Measurements from ENCODE around the gene ZNF543.

Gene ZNF543

GRCh38 chr19:57357406-57357805 lies 37.1 kb downstream of the ZNF543 start:
- no peaks in the 10 kb centered on the region for H3K9me3 ChIP-seq (ENCODE audit: insufficient read depth, low read length)
- H4K20me1 ChIP-seq (ENCODE audit: insufficient read depth, low read length), result no peaks in the 10 kb centered on the region; the same call in 1 of the 2 replicates
- H3K27me3 ChIP-seq (ENCODE audit: low read depth, low read length), result no peaks in the 10 kb centered on the region
- TF ChIP-seq EZH2phosphoT487 (IDR thresholded peaks at IDR 0.05; ENCODE audit: low read depth), result no peak
- TF ChIP-seq CTCF (IDR thresholded peaks at IDR 0.05; ENCODE audit: low read depth, low read length), result no peak
- H3K4me3 ChIP-seq (ENCODE audit: low read length), result no peak overlapping the region
- H3K9ac ChIP-seq (ENCODE audit: low read length), result no peak overlapping the region
- peaks cover 20% of the 10 kb centered on the region for H3K79me2 ChIP-seq (ENCODE audit: low read length)
- H2AFZ ChIP-seq (ENCODE audit: low read depth, low read length), result no peak overlapping the region
- H3K27ac ChIP-seq (ENCODE audit: low read length), result no peak overlapping the region
- H3K36me3 ChIP-seq (replicated peaks; ENCODE audit: low read depth, low read length), result peaks cover 50% of the 10 kb centered on the region
- peaks cover 6% of the 10 kb centered on the region for H3K4me1 ChIP-seq (ENCODE audit: low read length)
- no peak overlapping the region for H3K4me2 ChIP-seq (ENCODE audit: low read length)

- no peaks in the 10 kb centered on the region for H4K20me1 ChIP-seq (ENCODE audit: insufficient read depth, low read length)
- H3K4me1 ChIP-seq (ENCODE audit: low read length), result peaks cover 9% of the 10 kb centered on the region
- no peaks in the 10 kb centered on the region for H3K9me3 ChIP-seq (ENCODE audit: insufficient read depth, low read length)
- no peak overlapping the region for H3K4me3 ChIP-seq (ENCODE audit: low read length)
- H3K27ac ChIP-seq (ENCODE audit: low read length), result no peak overlapping the region
- peaks cover 15% of the 10 kb centered on the region for H3K79me2 ChIP-seq (ENCODE audit: low read length)
- H3K4me2 ChIP-seq (ENCODE audit: low read length), result no peak overlapping the region
- H3K9ac ChIP-seq (ENCODE audit: low read length), result no peak overlapping the region
- peaks cover 49% of the 10 kb centered on the region for H3K36me3 ChIP-seq (replicated peaks; ENCODE audit: low read depth, low read length)
- TF ChIP-seq CTCF (IDR thresholded peaks at IDR 0.05; ENCODE audit: low read depth, low read length), result no peak
- TF ChIP-seq EZH2phosphoT487 (IDR thresholded peaks at IDR 0.05; ENCODE audit: low read depth), result no peak
- no peaks in the 10 kb centered on the region for H3K27me3 ChIP-seq (ENCODE audit: low read depth, low read length)
- H2AFZ ChIP-seq (ENCODE audit: low read depth, low read length), result no peak overlapping the region
Measured at GRCh38 chr19:57359300-57359699, 39.0 kb downstream of the ZNF543 start.

- H3K4me2 ChIP-seq (ENCODE audit: low read length), result peak overlapping the region; percentile 88
- TF ChIP-seq CTCF (IDR thresholded peaks at IDR 0.05; ENCODE audit: low read depth, low read length), result no peak
- no peak for TF ChIP-seq EZH2phosphoT487 (IDR thresholded peaks at IDR 0.05; ENCODE audit: low read depth)
- H3K36me3 ChIP-seq (replicated peaks; ENCODE audit: low read depth, low read length), result peaks cover 22% of the 10 kb centered on the region
- H3K27me3 ChIP-seq (ENCODE audit: low read depth, low read length), result no peaks in the 10 kb centered on the region
- peak overlapping the region; percentile 76 for H3K9ac ChIP-seq (ENCODE audit: low read length)
- peak overlapping the region; percentile 80 for H3K4me3 ChIP-seq (ENCODE audit: low read length)
- peaks cover 12% of the 10 kb centered on the region for H3K4me1 ChIP-seq (ENCODE audit: low read length)
- peak overlapping the region; percentile 55; the same call in 1 of the 2 replicates for H3K27ac ChIP-seq (ENCODE audit: low read length)
- peaks cover 21% of the 10 kb centered on the region for H3K79me2 ChIP-seq (ENCODE audit: low read length)
- H3K9me3 ChIP-seq (ENCODE audit: insufficient read depth, low read length), result no peaks in the 10 kb centered on the region
- H2AFZ ChIP-seq (ENCODE audit: low read depth, low read length), result no peak overlapping the region; the same call in 1 of the 2 replicates
- no peaks in the 10 kb centered on the region for H4K20me1 ChIP-seq (ENCODE audit: insufficient read depth, low read length)
Measured at GRCh38 chr19:57362419-57362818, 42.1 kb downstream of the ZNF543 start.

GRCh38 chr19:57362997-57363687 lies 42.9 kb downstream of the ZNF543 start, which contains the start of the genes TRAPPC2B and ZNF547:
Gene TRAPPC2B, plus strand, starts transcription at chr19:57363551. Its CDS starts 1,283 bp downstream, at chr19:57364834.
Gene ZNF547, plus strand, starts transcription at chr19:57363551. Its CDS starts 5,005 bp downstream, at chr19:57368556.
- Histone ChIP-seq H3K4me2 (ENCODE audit: low read length) (peak within 1 kb of the TSS; percentile 89), H3K9me3 (ENCODE audit: insufficient read depth, low read length) (no peaks in the 10 kb centered on the region), H2AFZ (ENCODE audit: low read depth, low read length) (peak within 1 kb of the TSS; percentile 84), H3K4me3 (ENCODE audit: low read length) (peak within 1 kb of the TSS; percentile 80), H3K9ac (ENCODE audit: low read length) (peak within 1 kb of the TSS; percentile 80), H4K20me1 (ENCODE audit: insufficient read depth, low read length) (no peaks in the 10 kb centered on the region), H3K36me3 (replicated peaks; ENCODE audit: low read depth, low read length) (peaks cover 16% of the 10 kb centered on the region), H3K4me1 (ENCODE audit: low read length) (peaks cover 12% of the 10 kb centered on the region), H3K27me3 (ENCODE audit: low read depth, low read length) (no peaks in the 10 kb centered on the region), H3K79me2 (ENCODE audit: low read length) (peaks cover 21% of the 10 kb centered on the region), H3K27ac (ENCODE audit: low read length) (peak within 1 kb of the TSS; percentile 55)
- TF ChIP-seq CTCF (IDR thresholded peaks at IDR 0.05; ENCODE audit: low read depth, low read length), result no peak
- TF ChIP-seq EZH2phosphoT487 (IDR thresholded peaks at IDR 0.05; ENCODE audit: low read depth), result no peak

Data from OCI-LY3 (cell line).